Sigmoid colon (tissue), 7 donors: ENCODE measurements around the gene CTLA4. TPM values are rescaled to one million over a fixed set of nuclear protein-coding genes. Genes with fewer than 3 reads are reported as not detected.

Experiments used
- DNase-seq: peaks from one replicate; pipeline ENCODE4 v3.0.0-alpha.2; 2019
- H3K27ac ChIP-seq, 4 donors: fragments of 200-600 bp; sonication (generic); one replicate each; pipeline ENCODE4 v1.5.1; 2016 to 2019; ENCODE audit warnings: mild to moderate bottlenecking in 1 of 4
- H3K27me3 ChIP-seq, 3 donors: fragments of 200-600 bp; sonication (generic); one replicate each; pipeline ENCODE4 v1.5.1; 2019; ENCODE audit warnings: mild to moderate bottlenecking in 1 of 3
- H3K36me3 ChIP-seq, 4 donors: fragments of 200-600 bp; sonication (generic); one replicate each; pipeline ENCODE4 v1.5.1; 2016 to 2019
- H3K4me1 ChIP-seq, 4 donors: fragments of 200-600 bp; sonication (generic); one replicate each; pipeline ENCODE4 v1.5.1; 2017 to 2019
- H3K4me3 ChIP-seq, 4 donors: fragments of 200-600 bp; sonication (generic); one replicate each; pipeline ENCODE4 v1.5.1; 2017 to 2019; ENCODE audit warnings: mild to moderate bottlenecking in 2 of 4, moderate library complexity in 1 of 4
- H3K9me3 ChIP-seq, 4 donors: fragments of 200-600 bp in 3 of 4; sonication (generic) in 3 of 4; one replicate each; pipeline versions ENCODE4 v1.5.1 to v1.6.1; 2013 to 2019
- EP300 ChIP-seq, 4 donors: sonication (generic); formaldehyde crosslinking; IDR thresholded peaks; one replicate each; pipeline ENCODE4 v1.6.1; 2017; ENCODE audit warnings: antibody characterized with exemption in 4 of 4
- POLR2A ChIP-seq, 2 donors: fragments of 450-650 bp; IDR thresholded peaks; one replicate each; pipeline ENCODE4 v1.6.1; 2016; ENCODE audit warnings: antibody characterized with exemption in 2 of 2, mild to moderate bottlenecking in 2 of 2, moderate library complexity in 2 of 2
- POLR2AphosphoS5 ChIP-seq, 4 donors: sonication (generic); formaldehyde crosslinking; IDR thresholded peaks; one replicate each; pipeline ENCODE4 v1.6.1; 2017; ENCODE audit warnings: antibody characterized with exemption in 4 of 4
- WGBS, 2 donors: extraction: QIAGEN DNeasy Blood & Tissue Kit; methylation state at CpG; one replicate each; pipeline ENCODE4 v1.1.7; 2013; 5-methylcytosine and 5-hydroxymethylcytosine counted together
- intact Hi-C: fragments of 100-400 bp; cut with DNase I; formaldehyde crosslinking; loops from one replicate; pipeline ENCODE4 v1.15.1; 2023
- polyA plus RNA-seq, 3 donors: library from polyadenylated mRNA; stranded (reverse); fragments of 200-250 nt; gene quantifications; one replicate each; pipeline ENCODE4 v1.2.3, GENCODE V29; 2013
- total RNA-seq, 4 donors: library from RNA; depleted of rRNA; stranded (reverse); fragments of >200 nt; gene quantifications; one replicate each; pipeline ENCODE4 v1.1.0, GENCODE V29; 2016
- TF ChIP-seq, protein P1 (sequence below), 4 experiments: fragments of 450-650 bp in 3 of 4; fragments of 200-600 bp in 1 of 4; IDR thresholded peaks; one replicate each; pipeline ENCODE4 v1.5.1; 2016 to 2019; ENCODE audit warnings: antibody characterized with exemption in 4 of 4, mild to moderate bottlenecking in 3 of 4, moderate library complexity in 2 of 4
- donor health status: healthy with polysubstance abuse.
- donor health status: Bipolar disorder and iron deficiency.
- donor health status: healthy.

Gene CTLA4
- total and polyA plus RNA-seq, 7 donors = 0.49 to 9.0 TPM; not detected in 5

DNA sequence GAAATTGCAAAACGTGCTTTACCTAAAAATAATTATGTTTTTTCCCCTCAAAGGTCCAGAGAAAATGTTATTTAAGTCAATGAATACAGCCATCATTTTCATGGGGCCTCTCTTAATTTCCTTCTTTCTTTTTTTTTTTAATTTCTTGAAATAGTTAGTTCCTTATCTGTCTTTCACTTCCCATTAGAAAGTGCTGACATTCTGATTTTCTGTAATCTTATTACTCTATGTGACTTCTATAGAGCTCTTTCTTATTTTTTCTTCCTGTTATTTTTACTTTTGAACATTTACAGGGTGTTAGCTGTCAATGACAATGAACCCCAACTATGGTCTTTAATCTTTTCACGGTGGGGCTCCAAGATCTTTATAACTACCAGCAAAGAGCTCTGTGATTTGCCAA lies 30.0 kb downstream of the CTLA4 start:
- Histone ChIP-seq H3K36me3 (no peaks in the 10 kb centered on the region), H3K27me3 (no peaks in the 10 kb centered on the region), H3K4me1 (peaks cover 0 to 67% (median 57%) of the 10 kb centered on the region in 4 donors), H3K4me3 (no peak overlapping the region), H3K27ac (peak overlapping the region in 3 of 4 donors; percentile 56 to 75 (median 67)), H3K9me3 (peaks cover 0 to 6% (median 2%) of the 10 kb centered on the region in 4 donors)
- TF ChIP-seq, protein P1, sequence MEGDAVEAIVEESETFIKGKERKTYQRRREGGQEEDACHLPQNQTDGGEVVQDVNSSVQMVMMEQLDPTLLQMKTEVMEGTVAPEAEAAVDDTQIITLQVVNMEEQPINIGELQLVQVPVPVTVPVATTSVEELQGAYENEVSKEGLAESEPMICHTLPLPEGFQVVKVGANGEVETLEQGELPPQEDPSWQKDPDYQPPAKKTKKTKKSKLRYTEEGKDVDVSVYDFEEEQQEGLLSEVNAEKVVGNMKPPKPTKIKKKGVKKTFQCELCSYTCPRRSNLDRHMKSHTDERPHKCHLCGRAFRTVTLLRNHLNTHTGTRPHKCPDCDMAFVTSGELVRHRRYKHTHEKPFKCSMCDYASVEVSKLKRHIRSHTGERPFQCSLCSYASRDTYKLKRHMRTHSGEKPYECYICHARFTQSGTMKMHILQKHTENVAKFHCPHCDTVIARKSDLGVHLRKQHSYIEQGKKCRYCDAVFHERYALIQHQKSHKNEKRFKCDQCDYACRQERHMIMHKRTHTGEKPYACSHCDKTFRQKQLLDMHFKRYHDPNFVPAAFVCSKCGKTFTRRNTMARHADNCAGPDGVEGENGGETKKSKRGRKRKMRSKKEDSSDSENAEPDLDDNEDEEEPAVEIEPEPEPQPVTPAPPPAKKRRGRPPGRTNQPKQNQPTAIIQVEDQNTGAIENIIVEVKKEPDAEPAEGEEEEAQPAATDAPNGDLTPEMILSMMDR (IDR thresholded peaks at IDR 0.05) = no peak
- TF ChIP-seq EP300 (IDR thresholded peaks at IDR 0.05) = no peak
- TF ChIP-seq POLR2AphosphoS5 (IDR thresholded peaks at IDR 0.05) = no peak
- TF ChIP-seq POLR2A (IDR thresholded peaks at IDR 0.05) = no peak
- DNase-seq = no peak
- WGBS, 2 donors = 60 to 71% methylated on average over 2 of the region's 2 CpGs
- intact Hi-C loops = no loop called here

DNA sequence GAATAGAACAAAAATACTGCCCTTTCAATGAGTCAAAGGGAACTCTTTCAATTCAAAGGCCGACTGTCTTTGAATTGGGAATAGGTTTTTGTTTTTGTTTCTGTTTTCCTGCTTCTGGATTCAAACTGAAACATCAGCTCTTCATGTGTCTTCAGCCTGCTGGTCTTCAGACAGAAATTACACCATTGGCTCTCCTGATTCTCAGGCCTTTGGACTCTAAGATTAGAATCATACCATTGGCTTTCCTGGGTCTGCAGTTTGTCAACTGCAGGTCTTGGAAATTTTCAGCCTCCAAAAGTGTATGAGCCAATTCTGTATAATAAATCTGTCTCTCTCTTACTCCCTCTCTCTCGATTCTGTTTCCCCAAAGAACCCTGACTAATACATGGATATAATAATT lies 31.1 kb downstream of the CTLA4 start:
- intact Hi-C loops = no loop called here
- H3K4me3 ChIP-seq = no peak overlapping the region
- 74 to 80% methylated on average over 2 of the region's 2 CpGs for WGBS, 2 donors
- peak overlapping the region in 3 of 4 donors; percentile 56 to 75 (median 67) for H3K27ac ChIP-seq
- no peaks in the 10 kb centered on the region for H3K27me3 ChIP-seq
- no peak for DNase-seq
- TF ChIP-seq POLR2A (IDR thresholded peaks at IDR 0.05) = no peak
- peak in 1 of 4 donors; percentile 31 for TF ChIP-seq EP300 (IDR thresholded peaks at IDR 0.05)
- peak; percentile 59 to 80 (median 71) for TF ChIP-seq POLR2AphosphoS5 (IDR thresholded peaks at IDR 0.05)
- TF ChIP-seq, protein P1 (IDR thresholded peaks at IDR 0.05) = no peak
- peaks cover 0 to 8% (median 2%) of the 10 kb centered on the region in 4 donors for H3K9me3 ChIP-seq
- peaks cover 0 to 56% (median 48%) of the 10 kb centered on the region in 4 donors for H3K4me1 ChIP-seq
- no peaks in the 10 kb centered on the region for H3K36me3 ChIP-seq

DNA sequence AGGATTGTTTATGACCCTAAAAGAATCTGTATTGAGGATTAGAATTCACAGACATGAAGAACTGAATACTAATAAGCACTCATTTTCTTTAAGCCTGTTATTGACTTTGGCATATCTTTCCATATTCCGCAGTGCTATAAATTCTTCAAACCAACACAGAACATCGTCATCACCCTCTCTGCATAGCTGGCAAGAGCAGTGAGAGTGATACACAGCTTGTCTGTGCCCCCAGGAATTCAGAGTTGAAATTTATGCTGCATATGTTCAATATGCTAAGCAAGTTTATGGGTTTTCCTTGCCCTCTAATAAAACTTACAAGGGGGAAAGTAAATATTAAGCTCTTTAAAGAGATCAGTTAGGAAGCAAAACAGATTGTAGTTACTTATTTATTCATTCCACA lies 32.7 kb downstream of the CTLA4 start:
- peaks cover 0 to 8% (median 2%) of the 10 kb centered on the region in 4 donors for H3K9me3 ChIP-seq
- peaks cover 0 to 50% (median 40%) of the 10 kb centered on the region in 4 donors for H3K4me1 ChIP-seq
- no peak for DNase-seq
- intact Hi-C loops = loop anchor here (10.0 kb wide), 2 partner anchors 85 to 245 kb away; no protein-coding TSS in a partner anchor
- WGBS, 2 donors = 21 to 61% methylated on average over 2 of the region's 2 CpGs
- TF ChIP-seq, protein P1 (IDR thresholded peaks at IDR 0.05) = no peak
- no peak for TF ChIP-seq POLR2A (IDR thresholded peaks at IDR 0.05)
- peak in 1 of 4 donors; percentile 25 for TF ChIP-seq POLR2AphosphoS5 (IDR thresholded peaks at IDR 0.05)
- TF ChIP-seq EP300 (IDR thresholded peaks at IDR 0.05) = no peak
- no peak overlapping the region for H3K4me3 ChIP-seq
- H3K27ac ChIP-seq = peak overlapping the region in 3 of 4 donors; percentile 56 to 75 (median 67)
- H3K27me3 ChIP-seq = no peaks in the 10 kb centered on the region
- H3K36me3 ChIP-seq = no peaks in the 10 kb centered on the region

DNA sequence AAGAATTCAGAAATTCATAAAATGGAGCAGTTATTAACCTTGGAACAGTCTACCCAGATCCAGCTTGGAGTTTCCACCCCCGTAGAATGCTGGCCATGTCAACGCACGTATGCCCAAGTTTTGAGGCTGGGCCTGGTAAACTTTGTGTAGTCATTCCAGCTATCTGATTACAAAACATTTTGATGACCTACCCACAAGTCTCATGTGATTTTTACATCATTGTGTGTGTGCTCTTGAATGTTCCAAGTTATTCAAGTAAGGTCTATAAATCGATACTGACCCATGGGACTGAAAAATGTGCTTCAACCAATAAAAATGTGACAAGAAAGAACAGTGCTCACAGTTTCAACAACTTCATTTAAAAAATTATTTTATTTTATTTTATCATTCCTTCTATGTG lies 36.5 kb downstream of the CTLA4 start:
- Histone ChIP-seq H3K27me3 (no peaks in the 10 kb centered on the region), H3K27ac (no peak overlapping the region), H3K36me3 (no peaks in the 10 kb centered on the region), H3K4me1 (peaks cover 0 to 35% (median 25%) of the 10 kb centered on the region in 4 donors), H3K9me3 (peaks cover 0 to 8% (median 2%) of the 10 kb centered on the region in 4 donors), H3K4me3 (no peak overlapping the region)
- 96% methylated on average over 4 of the region's 4 CpGs for WGBS, 2 donors
- intact Hi-C loops = loop anchor here (10.0 kb wide), 2 partner anchors 89 to 249 kb away; no protein-coding TSS in a partner anchor
- no peak for DNase-seq
- TF ChIP-seq EP300 (IDR thresholded peaks at IDR 0.05) (no peak), POLR2A (IDR thresholded peaks at IDR 0.05) (no peak), POLR2AphosphoS5 (IDR thresholded peaks at IDR 0.05) (no peak)
- TF ChIP-seq, protein P1 (IDR thresholded peaks at IDR 0.05) = no peak
